Activated CD4-positive, alpha-beta T cell treated with anti-CD3 and anti-CD28 coated beads, Interleukin-2, amount 50 U/mL, for 16 hours (primary cell): ENCODE measurements around the gene POLH.
A peak's percentile ranks its signal among the peaks of the same experiment; 100 is the strongest.
"Not testable (repeated sequence)": the region's sequence is repeated elsewhere in the genome, so short reads cannot be mapped to it uniquely, and the experiment has no call there.

Source experiments
- DNase-seq: peaks from one replicate; pipeline ENCODE4 v3.0.0-alpha.2; 2020

POLH gene

GRCh38 chr6:43575772-43576551 lies at the start of gene POLH, which contains the start of gene XPO5:
Gene POLH (plus strand): TSS chr6:43576185. CDS start chr6:43582320, 6,135 bp downstream.
Gene XPO5 (minus strand): TSS chr6:43576038. CDS start chr6:43575864, 174 bp downstream.
- peak; percentile 94 for DNase-seq

- DNase-seq = no peak
These were observed 43.8 kb upstream of the POLH start for GRCh38 chr6:43532201-43532600.

GRCh38 chr6:43538986-43539385 lies 37.0 kb upstream of the POLH start:
- not testable (repeated sequence) for DNase-seq

- not testable (repeated sequence) for DNase-seq
These were observed 36.6 kb upstream of the POLH start for GRCh38 chr6:43539409-43539808.

GRCh38 chr6:43540507-43540906 lies 35.5 kb upstream of the POLH start:
- no peak for DNase-seq

- no peak for DNase-seq
These were observed 34.1 kb upstream of the POLH start for GRCh38 chr6:43541774-43542471.

- no peak for DNase-seq
These were observed 31.5 kb upstream of the POLH start for GRCh38 chr6:43544461-43544860.

GRCh38 chr6:43547222-43547621 lies 28.8 kb upstream of the POLH start:
- no peak for DNase-seq

- not testable (repeated sequence) for DNase-seq
These were observed 18.4 kb upstream of the POLH start for GRCh38 chr6:43557620-43558019.

- DNase-seq = no peak
These were observed 16.7 kb upstream of the POLH start for GRCh38 chr6:43559328-43559727.

- peak; percentile 91 for DNase-seq
These were observed 5.0 kb upstream of the POLH start for GRCh38 chr6:43570876-43571441.

- no peak for DNase-seq
These were observed 4.0 kb upstream of the POLH start for GRCh38 chr6:43572015-43572414.

- no peak for DNase-seq
These were observed 747 bp upstream of the POLH start for GRCh38 chr6:43575105-43575771.

GRCh38 chr6:43578748-43579147 lies 2.8 kb downstream of the POLH start:
- DNase-seq = no peak

- no peak for DNase-seq
These were observed 3.2 kb downstream of the POLH start for GRCh38 chr6:43579171-43579570.

GRCh38 chr6:43582911-43583310 lies 6.9 kb downstream of the POLH start:
- no peak for DNase-seq

GRCh38 chr6:43584892-43585570 lies 9.0 kb downstream of the POLH start:
- peak; percentile 24 for DNase-seq

GRCh38 chr6:43588194-43588593 lies 12.2 kb downstream of the POLH start:
- no peak for DNase-seq

GRCh38 chr6:43589564-43589963 lies 13.6 kb downstream of the POLH start:
- DNase-seq = not testable (repeated sequence)

GRCh38 chr6:43593938-43594337 lies 18.0 kb downstream of the POLH start:
- no peak for DNase-seq

GRCh38 chr6:43600595-43600994 lies 24.6 kb downstream of the POLH start:
- no peak for DNase-seq

- DNase-seq = no peak
These were observed 28.2 kb downstream of the POLH start for GRCh38 chr6:43604174-43604573.

- DNase-seq = no peak
These were observed 30.0 kb downstream of the POLH start for GRCh38 chr6:43606019-43606418.
